ENCODE results near the gene ATP10A.
A peak's percentile ranks its signal among the peaks of the same experiment; 100 is the strongest.

Gene ATP10A

DNA sequence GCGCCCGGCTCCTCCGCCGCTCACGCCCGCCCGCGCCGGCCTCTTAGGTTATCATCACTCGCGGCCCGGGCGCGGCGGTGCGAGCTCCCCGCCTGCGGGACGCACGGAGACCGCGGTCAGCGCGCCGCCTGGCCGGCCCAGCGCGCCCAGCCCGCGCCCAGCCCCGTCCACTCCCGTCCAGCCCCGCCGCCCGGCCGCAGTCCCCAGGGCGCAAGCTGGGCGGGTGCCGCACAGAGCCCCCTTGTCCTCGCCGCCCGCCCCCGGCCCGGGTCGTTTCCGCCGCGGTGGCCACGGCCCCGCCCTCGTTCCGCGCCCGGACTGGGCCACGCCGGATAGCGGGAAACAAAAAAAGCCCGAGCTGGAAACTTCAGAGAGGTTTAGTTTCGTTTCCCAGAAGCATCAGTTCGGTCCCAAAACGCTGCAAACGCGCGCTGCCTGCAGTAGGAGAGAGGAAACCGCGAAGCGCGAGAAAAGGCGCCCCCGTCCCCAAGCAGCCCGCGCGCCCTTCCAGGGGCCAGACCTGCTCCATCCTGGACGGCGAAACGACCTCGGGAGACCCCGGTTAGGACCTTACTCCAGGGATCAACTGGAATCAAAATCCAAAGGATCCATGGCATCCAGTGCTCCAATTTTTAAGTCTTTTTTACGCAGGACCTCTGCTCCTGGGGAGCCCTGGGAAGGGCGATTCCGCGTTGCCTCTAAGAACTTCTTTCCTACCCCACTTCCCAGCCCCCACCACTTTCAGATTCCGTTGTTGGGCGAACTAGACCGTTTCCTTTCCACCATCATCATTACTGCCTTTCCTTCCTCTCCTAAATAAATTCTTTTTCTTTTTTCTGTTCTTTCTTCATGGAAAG is at the start of gene ATP10A:
ATP10A (minus strand) TSS at position 217 of the 857 bp plus-strand sequence. CDS start 231 bp downstream, outside the sequence.
- Mint-ChIP-seq H3K36me3 (peaks cover 9% of the 10 kb centered on the region), H3K4me3 (peak within 1 kb of the TSS; percentile 97), H3K27me3 (no peaks in the 10 kb centered on the region), H3K27ac (peak within 1 kb of the TSS; percentile 96), H3K9me3 (no peaks in the 10 kb centered on the region), H3K4me1 (peaks cover 46% of the 10 kb centered on the region)

DNA sequence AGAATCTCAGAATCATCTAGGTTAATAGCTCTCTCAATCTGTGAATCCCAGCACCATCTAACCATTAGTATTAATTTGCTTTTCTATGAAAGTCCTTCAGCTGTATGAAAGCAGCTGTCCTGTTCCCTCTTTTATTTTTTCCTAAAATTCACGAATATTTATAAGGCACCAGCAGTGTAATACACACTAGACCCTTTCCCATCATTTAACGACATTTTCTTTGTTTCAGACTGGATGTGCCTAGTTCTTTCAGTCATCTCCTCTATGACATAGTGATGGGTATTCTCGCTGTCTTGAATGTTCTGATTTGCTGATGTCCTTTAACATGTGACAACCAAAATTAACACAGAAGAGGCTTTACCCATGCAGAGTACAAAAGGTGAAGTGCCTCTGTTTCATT is 48.9 kb upstream of the ATP10A start:
- peaks cover 5% of the 10 kb centered on the region for H3K9me3 Mint-ChIP-seq
- no peak overlapping the region for H3K4me3 Mint-ChIP-seq
- H3K27me3 Mint-ChIP-seq = no peaks in the 10 kb centered on the region
- H3K27ac Mint-ChIP-seq = no peak overlapping the region
- H3K36me3 Mint-ChIP-seq = no peaks in the 10 kb centered on the region
- H3K4me1 Mint-ChIP-seq = no peaks in the 10 kb centered on the region

- no peak overlapping the region for H3K27ac Mint-ChIP-seq
- H3K27me3 Mint-ChIP-seq = no peaks in the 10 kb centered on the region
- H3K4me3 Mint-ChIP-seq = no peak overlapping the region
- H3K9me3 Mint-ChIP-seq = peaks cover 5% of the 10 kb centered on the region
- peaks cover under 1% of the 10 kb centered on the region for H3K4me1 Mint-ChIP-seq
- no peaks in the 10 kb centered on the region for H3K36me3 Mint-ChIP-seq
Observed at GRCh38 chr15:25910832-25911231, 47.7 kb upstream of the ATP10A start.

DNA sequence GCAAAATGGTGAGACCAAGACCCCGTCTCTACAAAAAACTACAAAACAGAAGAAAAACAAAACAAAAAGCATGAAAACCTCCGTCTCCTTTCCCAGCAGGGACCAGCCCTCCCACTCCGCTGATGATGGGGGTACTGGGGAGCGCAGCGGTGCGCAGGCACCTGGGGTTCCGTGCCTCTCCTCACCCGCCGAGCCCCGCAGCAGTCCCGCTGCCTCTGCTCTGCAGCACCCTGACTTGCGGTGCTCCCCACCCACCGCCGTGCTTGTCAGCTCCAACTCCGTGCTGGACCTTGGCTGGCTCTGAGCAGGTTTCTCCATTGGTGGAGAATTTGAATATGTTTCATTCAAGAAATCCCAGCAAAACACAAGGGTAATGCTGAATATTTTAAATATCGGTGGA is 46.7 kb upstream of the ATP10A start:
- Mint-ChIP-seq H3K9me3 (peaks cover 5% of the 10 kb centered on the region), H3K4me1 (peaks cover 10% of the 10 kb centered on the region), H3K27me3 (no peaks in the 10 kb centered on the region), H3K27ac (no peak overlapping the region), H3K36me3 (no peaks in the 10 kb centered on the region), H3K4me3 (no peak overlapping the region)

- H3K27me3 Mint-ChIP-seq = no peaks in the 10 kb centered on the region
- peaks cover 10% of the 10 kb centered on the region for H3K4me1 Mint-ChIP-seq
- no peaks in the 10 kb centered on the region for H3K36me3 Mint-ChIP-seq
- H3K9me3 Mint-ChIP-seq = peaks cover 3% of the 10 kb centered on the region
- no peak overlapping the region for H3K4me3 Mint-ChIP-seq
- no peak overlapping the region for H3K27ac Mint-ChIP-seq
Observed at GRCh38 chr15:25909325-25909724, 46.2 kb upstream of the ATP10A start.

DNA sequence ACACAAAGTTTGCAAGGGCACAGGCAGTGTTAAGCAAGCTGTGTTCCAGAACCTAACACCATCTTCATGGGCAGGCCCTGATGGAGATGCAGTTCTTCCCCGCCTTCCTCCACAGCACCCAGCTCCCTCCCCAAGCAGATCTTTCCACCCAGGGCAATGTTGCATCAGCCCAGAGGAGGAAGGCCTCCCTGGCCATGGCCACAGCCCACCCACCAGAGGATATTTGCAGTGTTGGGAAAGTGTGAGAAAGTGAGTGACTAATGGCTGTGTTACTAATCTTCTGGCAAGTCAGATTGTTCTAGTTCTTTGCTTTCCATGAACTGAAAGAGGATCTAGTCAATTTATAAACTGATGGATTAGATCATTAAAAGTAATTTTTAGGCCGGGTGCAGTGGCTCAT is 42.0 kb upstream of the ATP10A start:
- peak overlapping the region; percentile 87 for H3K27ac Mint-ChIP-seq
- peaks cover 26% of the 10 kb centered on the region for H3K4me1 Mint-ChIP-seq
- no peak overlapping the region for H3K4me3 Mint-ChIP-seq
- no peaks in the 10 kb centered on the region for H3K36me3 Mint-ChIP-seq
- H3K9me3 Mint-ChIP-seq = no peaks in the 10 kb centered on the region
- no peaks in the 10 kb centered on the region for H3K27me3 Mint-ChIP-seq

DNA sequence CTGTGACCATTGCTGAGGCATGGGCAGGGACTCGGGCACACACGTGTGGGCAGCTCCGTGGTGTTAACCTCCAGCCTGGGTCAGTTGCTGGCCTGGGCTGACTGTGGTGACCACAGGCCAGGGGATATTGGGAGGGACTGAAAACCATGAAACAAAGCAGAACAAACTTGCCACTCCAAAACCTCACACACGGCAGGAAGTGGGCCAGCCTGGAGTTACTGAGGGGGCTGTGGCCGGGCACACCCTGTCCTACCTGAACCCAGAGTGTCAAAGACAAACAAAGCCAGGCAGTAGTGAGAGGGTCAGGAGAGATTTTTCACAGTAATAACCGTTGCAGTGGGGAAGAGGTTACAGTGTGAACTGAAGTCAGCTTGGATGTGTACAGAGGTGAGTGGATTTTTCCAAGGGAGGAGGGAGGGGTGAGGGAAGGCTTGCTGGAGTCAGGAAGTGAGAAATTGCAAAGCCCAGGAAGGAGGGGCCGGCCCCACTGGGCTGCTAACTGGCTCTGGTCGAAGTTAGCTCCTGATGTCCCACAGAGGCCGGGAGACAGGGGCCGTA is 40.0 kb upstream of the ATP10A start:
- Mint-ChIP-seq H3K4me1 (peaks cover 26% of the 10 kb centered on the region), H3K27ac (peak overlapping the region; percentile 66), H3K27me3 (no peaks in the 10 kb centered on the region), H3K36me3 (no peaks in the 10 kb centered on the region), H3K4me3 (no peak overlapping the region), H3K9me3 (no peaks in the 10 kb centered on the region)

- Mint-ChIP-seq H3K27ac (no peak overlapping the region), H3K4me3 (no peak overlapping the region), H3K27me3 (no peaks in the 10 kb centered on the region), H3K36me3 (no peaks in the 10 kb centered on the region), H3K4me1 (peaks cover 26% of the 10 kb centered on the region), H3K9me3 (no peaks in the 10 kb centered on the region)
Observed at GRCh38 chr15:25901811-25902605, 38.9 kb upstream of the ATP10A start.

GRCh38 chr15:25900901-25901300 is 37.8 kb upstream of the ATP10A start:
- Mint-ChIP-seq H3K4me3 (no peak overlapping the region), H3K27ac (no peak overlapping the region), H3K4me1 (peaks cover 26% of the 10 kb centered on the region), H3K27me3 (no peaks in the 10 kb centered on the region), H3K9me3 (no peaks in the 10 kb centered on the region), H3K36me3 (no peaks in the 10 kb centered on the region)

GRCh38 chr15:25900431-25900830 is 37.3 kb upstream of the ATP10A start:
- Mint-ChIP-seq H3K4me1 (peaks cover 22% of the 10 kb centered on the region), H3K9me3 (no peaks in the 10 kb centered on the region), H3K36me3 (no peaks in the 10 kb centered on the region), H3K27ac (no peak overlapping the region), H3K4me3 (no peak overlapping the region), H3K27me3 (no peaks in the 10 kb centered on the region)

- Mint-ChIP-seq H3K27ac (no peak overlapping the region), H3K9me3 (no peaks in the 10 kb centered on the region), H3K36me3 (no peaks in the 10 kb centered on the region), H3K4me1 (peaks cover 16% of the 10 kb centered on the region), H3K4me3 (no peak overlapping the region), H3K27me3 (no peaks in the 10 kb centered on the region)
Observed at GRCh38 chr15:25899870-25900269, 36.7 kb upstream of the ATP10A start.

DNA sequence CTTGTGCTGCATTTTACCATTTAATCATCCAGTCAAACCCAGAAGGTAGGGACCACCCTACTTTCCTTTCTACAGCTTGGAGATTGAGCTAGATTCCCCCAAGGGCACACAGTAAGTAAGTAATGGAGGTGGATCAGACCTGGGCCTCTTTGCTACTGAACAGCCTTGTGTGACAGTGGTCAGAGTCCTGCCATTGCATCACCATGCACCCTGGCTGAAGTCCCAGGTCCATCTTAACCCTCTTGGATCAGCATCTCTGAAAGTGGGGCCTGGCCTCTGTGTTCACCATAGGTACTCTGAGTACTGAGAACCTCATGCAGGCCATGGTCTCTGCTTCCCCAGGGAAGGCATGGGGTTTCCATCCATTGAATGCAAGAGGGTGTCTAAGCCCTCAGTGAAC is 34.5 kb upstream of the ATP10A start:
- Mint-ChIP-seq H3K9me3 (no peaks in the 10 kb centered on the region), H3K4me1 (peaks cover 2% of the 10 kb centered on the region), H3K27me3 (no peaks in the 10 kb centered on the region), H3K36me3 (no peaks in the 10 kb centered on the region), H3K4me3 (no peak overlapping the region), H3K27ac (no peak overlapping the region)

DNA sequence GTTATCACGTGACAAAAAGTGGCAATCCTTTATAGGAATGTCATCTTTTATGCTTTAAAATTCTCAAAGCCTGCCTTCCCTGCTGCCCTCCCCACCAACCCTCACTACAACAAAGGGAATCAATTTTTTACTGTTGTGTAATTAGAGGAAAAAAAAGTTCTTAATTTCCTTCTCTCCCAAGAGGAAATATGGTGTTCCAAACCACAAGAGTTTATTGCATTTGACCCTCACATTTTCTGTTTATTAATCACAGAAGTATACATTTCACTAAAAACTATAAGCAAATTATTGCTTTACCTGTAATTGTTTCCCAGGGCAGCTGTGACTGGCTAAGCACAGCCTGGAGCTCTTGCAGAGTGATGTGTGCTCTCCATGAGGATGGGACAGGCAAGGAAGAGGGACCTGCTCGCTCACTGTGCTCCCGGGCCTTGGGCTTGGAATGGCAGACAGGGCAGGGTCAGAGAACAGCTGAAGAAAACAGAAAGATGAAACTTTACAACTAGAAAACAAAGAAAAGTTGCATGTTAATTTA is 31.3 kb upstream of the ATP10A start:
- Mint-ChIP-seq H3K27me3 (no peaks in the 10 kb centered on the region), H3K9me3 (no peaks in the 10 kb centered on the region), H3K4me1 (no peaks in the 10 kb centered on the region), H3K4me3 (no peak overlapping the region), H3K27ac (no peak overlapping the region), H3K36me3 (no peaks in the 10 kb centered on the region)

DNA sequence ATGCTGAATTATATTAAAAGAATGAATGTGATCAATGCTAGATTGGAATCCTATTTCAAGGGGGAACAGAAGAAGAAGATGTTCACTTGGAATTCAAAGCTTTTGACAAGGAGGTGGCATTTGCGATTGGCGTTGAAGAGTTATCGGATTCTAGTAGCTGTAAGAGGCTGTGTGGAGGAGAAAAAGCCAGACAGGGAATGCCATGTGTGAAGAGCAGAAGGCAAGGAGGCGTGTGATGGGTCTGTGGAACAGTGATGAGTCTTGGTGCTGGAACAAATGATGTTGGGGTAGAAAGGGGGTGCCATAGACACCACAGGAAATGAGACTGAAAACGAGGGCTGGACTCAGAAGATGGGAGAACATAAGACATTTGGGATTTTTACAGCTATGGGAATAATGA is 30.5 kb upstream of the ATP10A start:
- Mint-ChIP-seq H3K9me3 (no peaks in the 10 kb centered on the region), H3K27ac (no peak overlapping the region), H3K4me3 (no peak overlapping the region), H3K4me1 (no peaks in the 10 kb centered on the region), H3K36me3 (no peaks in the 10 kb centered on the region), H3K27me3 (no peaks in the 10 kb centered on the region)

DNA sequence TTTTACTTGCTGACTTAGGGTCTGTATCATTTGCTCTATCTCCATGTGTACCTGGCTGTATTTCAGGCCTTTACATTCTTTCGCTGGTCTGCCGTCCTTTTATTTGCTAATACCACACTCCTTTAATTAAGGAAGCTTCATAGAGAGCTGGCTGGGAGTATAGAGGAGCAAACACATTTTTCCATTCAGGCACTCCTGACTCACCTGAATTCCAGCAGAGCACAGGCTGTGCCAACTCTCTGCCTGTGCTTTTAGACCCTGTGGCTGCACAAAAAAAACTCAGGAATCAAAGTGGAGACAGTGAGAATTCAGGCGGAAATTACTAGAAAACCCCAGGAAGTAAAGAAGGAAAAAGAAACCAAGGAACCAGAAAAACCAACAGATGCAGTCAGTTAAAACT is 29.0 kb upstream of the ATP10A start:
- H3K27ac Mint-ChIP-seq = no peak overlapping the region

GRCh38 chr15:25891081-25891480 is 28.0 kb upstream of the ATP10A start:
- no peaks in the 10 kb centered on the region for H3K9me3 Mint-ChIP-seq
- no peaks in the 10 kb centered on the region for H3K27me3 Mint-ChIP-seq
- no peak overlapping the region for H3K4me3 Mint-ChIP-seq
- H3K4me1 Mint-ChIP-seq = no peaks in the 10 kb centered on the region
- no peak overlapping the region for H3K27ac Mint-ChIP-seq
- no peaks in the 10 kb centered on the region for H3K36me3 Mint-ChIP-seq

More for the DNA sequence above, 29.0 kb upstream of the ATP10A start:
- Mint-ChIP-seq H3K4me1 (no peaks in the 10 kb centered on the region), H3K9me3 (no peaks in the 10 kb centered on the region), H3K36me3 (no peaks in the 10 kb centered on the region), H3K27me3 (no peaks in the 10 kb centered on the region), H3K4me3 (no peak overlapping the region)

Data from activated naive CD4-positive, alpha-beta T cell treated with anti-CD3 and anti-CD28 coated beads, Interleukin-2, amount 50 U/mL, for 24 hours (primary cell).